Raji (cell line): ENCODE measurements around the gene ENO4.

ENCODE experiments used
- POLR2A ChIP-seq: IDR thresholded peaks from 2 replicates; pipeline ENCODE4 v1.6.1; 2011; ENCODE audit warnings: low read depth, low read length, control low read depth; ENCODE audit not compliant: insufficient read depth

ENO4 gene

DNA sequence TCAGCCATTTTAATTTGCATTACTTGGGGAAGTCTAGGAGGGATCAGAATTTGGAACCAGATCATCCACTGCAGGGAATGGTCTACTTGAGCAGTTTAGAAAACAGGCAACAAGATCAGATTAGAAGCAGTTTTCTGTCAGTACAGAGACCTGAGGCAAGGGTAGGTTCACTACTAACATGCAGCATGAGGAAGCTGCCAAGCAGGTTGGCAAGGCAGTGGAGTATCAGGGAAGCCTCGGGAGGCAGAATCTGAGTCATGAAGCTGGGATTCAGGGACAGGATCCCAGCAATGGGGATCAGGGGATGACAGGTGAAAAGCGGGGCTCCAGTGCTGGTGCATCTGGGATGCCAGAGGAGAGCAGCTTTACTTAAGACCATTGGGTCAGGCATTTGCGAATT is 28.1 kb downstream of the ENO4 start:
- TF ChIP-seq POLR2A = no peak

DNA sequence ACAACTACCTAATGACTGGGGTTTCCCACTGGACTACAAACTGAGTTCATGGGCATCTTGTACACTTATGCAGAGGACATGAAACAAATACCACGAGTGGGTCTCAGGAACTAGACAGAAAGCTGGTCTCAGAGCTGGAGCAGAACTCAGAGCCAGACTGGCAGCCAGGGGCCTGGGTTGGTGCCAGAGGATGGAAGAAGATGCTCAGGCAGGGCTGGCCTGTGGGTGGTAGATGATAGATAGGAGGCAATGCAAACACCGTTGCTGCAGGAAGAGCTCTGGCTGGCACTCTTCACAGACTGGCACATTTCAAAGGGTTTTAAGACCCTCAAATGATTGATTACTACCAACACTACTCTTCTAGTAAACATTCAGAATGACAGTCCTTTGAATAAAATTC is 28.8 kb downstream of the ENO4 start:
- TF ChIP-seq POLR2A = no peak

DNA sequence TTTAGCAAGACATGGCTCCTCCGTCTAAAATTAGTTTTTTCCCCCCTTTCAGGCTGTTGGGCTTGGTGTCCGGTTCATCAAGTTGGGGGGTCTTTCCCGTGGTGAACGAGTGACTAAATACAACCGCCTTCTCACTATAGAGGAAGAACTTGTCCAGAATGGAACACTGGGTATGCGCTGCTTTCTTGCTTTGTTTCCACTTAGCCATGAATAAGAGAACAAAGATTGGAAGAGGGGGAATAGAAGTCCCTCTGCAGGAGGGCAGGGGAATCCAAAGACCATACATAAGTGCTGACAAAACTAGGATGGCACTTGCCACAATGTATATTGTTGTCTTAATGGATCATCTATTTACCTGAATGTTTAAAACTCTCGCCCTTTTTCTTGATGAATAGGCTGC is 30.5 kb downstream of the ENO4 start:
- no peak for TF ChIP-seq POLR2A

DNA sequence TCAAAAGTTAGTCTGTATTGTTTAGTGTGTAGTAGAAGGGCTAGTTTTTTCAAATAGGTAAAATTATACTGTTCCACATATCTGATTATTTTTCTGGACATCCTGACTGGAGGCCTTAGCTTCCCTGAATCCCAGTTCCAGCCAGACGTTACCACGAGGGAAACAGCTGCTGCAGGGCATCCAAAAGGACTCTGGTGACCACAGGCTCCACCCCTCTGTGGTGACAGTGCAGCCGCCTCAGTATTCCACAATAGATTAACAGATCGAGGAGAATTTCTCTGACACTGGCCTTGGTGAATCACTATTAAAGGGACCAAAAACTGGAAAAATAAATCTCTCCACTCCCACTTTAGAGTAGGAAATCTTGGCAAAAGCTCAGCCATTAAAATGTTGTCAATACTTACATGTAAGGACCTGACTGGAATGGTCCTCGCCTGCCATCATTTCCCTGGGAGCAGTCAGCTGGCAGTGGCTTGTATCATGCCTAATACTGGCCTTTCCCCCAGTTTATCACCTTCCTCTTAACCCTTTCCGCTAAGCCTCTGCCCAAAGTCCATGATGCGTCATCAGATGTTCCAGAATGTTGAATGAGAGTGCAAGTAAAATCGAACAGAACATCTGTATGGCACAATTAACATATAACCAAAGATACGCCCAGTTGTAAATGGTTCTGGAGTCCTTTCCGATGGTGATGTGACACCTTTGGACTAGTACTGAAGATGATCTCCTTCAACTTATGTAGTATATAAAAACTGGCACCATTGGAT is 31.6 kb downstream of the ENO4 start:
- no peak for TF ChIP-seq POLR2A

DNA sequence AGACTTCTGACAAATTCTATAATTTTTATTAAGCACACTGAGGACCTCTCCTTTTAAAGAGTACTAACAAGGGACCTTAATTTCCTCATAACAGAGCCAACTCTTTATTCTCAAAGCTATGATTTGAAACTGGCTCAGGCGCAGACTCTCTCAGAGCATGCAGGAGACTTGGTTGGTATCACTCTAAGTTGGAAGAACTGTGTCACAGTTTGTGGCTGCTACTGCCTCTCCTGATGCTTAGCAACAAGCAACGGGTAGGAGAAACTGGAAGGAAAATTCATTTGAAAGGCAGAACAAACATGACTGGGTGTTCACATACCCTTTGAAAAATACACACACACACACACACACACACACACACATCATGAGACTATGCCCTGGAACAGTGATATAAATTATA is 33.3 kb downstream of the ENO4 start:
- no peak for TF ChIP-seq POLR2A

DNA sequence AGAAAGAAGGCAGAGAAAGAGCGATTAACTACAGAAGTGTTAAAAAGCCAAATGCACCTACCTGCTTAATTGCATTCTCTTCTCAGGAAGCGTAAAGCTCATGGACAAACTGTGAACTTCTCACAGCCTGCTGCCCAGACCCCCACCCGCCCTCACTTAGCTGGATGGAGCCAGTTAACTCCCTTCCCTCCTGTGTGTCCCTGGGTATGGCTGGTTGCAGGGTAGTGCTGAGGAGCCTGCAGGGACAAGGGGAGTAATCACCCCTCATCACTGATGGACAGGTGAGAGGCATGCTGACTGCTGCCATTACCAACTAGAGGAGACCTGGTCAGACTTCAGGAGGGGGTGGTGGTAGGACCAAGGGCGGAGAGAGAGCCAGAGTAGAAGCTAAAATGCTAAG is 37.5 kb downstream of the ENO4 start:
- TF ChIP-seq POLR2A = no peak

DNA sequence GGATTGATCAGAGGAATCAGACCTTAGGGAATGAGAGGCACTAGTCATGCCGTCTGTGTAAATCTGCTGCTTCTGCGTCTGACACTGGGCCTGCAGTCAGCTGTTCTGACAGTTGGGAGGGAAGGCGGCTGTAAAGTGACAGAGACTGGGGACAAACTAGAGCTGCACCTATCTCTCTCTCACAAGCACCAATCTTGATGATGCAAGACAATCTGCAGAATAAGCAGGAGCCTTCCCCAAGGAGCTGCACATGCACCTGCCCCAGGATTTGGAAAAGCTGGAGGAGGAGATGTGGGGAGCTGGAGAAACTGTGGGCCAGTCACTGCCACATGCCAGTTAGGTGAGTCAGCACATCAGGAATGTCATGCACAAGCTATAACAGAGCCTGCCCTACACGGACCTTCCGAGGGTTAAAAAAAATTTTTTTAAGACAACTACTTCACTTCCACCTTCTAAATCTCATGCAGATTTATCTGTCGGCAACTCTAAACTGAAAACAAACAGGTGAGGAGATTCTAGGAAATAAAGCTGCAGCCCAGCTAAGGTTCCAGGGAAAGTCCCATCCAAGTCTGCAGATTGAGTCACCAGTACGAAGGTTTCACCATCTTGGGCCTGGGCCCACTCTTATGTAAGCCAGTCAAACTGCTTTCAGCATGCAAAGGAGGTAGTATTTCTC is 39.2 kb downstream of the ENO4 start:
- no peak for TF ChIP-seq POLR2A

DNA sequence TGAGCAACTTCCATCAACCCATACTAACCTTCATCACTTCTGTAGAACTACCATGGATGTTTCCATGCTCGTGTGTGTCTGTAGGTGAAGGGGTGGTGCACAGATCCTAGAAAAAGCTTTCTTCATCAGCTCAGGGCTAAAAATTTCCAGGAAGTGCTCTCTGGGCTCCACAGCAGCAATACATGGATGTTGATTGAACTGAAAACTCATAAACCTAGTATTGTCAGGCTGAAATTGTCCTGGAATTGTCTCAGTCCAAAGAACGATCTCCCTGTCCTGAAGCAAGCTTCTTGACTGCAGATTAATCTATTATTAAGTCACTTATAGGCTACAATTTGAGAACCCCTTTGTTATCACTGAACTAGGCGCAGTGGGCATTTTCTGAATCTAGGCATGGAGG is 39.8 kb downstream of the ENO4 start:
- no peak for TF ChIP-seq POLR2A

DNA sequence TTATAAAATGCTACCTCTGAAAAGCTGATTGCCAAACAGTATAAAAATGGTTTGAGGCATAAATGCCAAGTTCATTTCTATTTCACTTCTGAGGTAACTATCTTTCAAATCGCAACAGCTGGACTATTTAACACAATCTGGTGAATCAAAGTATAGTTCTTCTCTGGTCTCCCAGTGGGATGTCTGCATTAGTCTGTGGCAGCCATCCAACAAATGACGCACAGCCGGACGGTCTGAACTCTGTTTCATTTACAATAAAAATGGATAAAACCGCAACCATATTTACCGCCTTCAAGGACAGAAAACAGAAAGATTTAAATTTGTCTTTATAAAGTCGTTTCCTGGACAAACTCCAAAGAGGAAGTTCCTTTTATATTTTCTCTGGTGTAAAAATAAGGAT is 41.9 kb downstream of the ENO4 start:
- TF ChIP-seq POLR2A = no peak

DNA sequence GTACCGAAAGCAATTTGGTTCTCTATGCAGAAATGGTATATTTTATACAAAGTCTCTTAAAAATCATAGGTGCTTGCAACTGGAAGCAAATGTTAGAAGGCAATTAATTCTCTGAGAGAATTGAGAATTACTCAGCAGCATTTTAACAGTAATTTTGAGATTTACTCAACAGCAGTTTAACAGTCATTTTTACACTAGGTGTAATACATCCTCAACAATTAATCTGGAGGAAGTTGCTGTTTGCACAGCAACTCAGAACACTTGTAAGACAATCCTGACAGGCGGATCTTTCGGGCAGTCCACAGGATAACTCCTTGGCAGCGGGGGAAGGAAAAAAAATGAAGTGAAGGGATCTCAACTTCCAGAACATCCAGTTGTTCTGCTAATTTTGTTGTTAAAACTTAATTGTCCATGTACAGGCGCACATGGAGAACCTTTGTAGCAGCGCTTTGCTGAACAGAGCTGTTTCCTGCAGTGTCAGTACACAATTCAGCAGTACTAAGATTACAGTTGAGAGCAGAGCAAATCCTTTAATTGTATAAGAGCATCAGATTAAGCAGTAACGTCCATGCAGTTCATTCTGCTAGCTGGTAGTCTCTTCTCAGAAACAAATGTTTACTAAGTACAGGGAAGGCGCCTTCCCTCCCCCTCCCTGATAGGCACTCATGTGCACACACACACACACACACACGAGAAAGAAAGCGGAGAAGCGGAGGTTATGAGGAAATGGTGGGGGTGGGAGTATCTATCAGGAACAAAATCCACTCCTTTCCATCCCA is 43.8 kb downstream of the ENO4 start:
- no peak for TF ChIP-seq POLR2A

DNA sequence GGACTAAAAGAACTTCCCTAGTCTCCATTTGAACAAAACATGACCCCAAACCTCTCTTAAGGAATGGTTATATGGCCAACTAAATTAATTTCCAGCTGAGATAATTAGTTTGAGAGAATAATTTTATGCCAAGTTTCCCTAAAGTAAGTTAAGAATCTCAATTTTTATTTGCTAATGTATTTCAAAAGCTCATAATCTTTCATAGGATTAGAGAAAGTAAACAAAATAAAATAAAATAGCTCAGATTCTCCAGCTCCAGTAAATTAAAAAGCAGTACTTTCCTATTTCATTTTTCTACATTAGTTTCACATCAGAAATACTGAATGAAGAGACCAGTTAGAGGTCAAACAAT is 44.4 kb downstream of the ENO4 start:
- TF ChIP-seq POLR2A = no peak

DNA sequence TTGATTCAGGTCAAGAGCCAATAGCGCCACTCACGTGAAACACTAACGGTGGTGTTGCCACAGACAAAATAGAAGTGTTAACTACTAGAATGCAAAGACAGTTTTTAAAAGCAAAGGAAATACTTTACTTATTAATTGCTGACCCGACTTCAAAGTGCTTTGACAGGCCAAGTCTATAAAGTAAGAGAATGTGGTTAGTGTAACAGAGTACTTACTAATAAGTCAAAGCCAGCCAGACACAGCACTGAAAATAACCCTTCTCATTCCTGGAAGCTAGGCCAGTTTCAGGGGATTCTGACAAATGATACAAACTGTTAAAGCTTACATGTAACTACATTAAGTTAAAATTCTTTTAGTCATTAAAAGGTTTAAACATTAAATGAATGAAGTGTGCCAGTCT is 50.3 kb downstream of the ENO4 start:
- no peak for TF ChIP-seq POLR2A

DNA sequence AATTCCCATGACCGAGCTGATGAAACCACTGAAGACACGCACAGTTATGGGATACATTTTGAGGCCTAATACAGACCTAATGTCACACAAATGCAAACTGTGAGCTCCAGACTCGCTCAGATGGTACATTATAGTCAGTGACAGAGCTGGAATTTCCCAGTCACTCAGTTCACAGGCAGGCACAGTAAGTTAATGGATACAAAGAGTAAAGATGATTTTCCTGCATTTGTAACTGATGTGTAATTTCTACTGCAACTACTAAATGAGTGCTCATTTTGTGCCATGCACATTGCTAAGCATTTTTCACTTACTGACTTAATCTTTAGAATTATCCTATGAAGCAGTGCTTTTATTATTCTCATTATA is 56.5 kb downstream of the ENO4 start:
- no peak for TF ChIP-seq POLR2A

DNA sequence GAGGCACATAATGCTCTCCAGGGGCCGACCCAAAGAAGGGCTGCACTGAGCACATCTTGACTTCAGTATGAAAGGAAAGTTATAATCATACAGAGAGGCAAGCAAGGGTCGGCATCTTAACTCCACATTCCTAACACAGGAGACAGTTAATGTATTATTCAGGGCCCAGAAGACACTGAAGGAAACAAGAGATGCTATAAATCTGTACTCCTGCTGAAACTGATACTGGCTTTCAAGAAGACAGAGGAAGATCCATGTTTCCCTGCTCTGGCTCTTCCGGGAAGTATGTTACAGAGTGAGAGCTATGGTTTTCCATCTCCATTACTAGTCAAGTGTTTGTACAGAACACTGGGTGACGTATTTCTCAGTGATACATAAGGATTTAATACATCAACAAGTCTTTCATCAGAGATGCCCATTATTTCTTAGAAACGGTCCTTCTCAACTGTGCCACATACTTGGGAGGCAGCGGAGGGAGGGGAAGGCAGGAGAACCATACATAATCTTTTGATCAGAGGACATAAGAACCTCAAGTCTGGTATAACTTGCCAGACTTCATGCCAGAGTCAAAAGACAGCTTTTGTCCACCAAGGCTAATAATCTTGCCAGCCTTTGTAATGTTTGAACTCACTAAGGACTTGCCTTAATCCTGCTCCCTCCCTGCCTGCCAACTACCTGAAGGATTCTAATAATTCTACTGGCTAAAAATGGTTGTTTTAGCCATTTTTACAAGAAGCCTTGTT is 58.1 kb downstream of the ENO4 start:
- no peak for TF ChIP-seq POLR2A

DNA sequence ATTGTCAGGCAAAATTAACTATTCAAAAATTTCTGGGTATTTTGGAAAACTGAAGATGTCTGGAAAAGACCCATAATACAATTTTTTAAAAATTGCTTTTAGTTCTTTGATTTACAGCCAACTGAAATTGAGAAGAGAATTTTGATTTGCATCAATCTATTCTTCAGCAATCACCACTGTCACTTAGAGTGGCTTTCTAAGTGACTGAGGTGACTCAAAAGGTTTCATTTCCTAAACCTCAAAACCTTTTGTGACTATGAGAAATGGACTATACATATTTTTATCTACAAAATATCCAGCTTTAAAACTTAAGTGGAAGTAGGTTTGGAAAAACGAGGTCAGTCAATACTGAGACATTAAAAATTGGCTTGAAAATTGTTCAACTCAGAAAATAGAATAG is 60.0 kb downstream of the ENO4 start:
- TF ChIP-seq POLR2A = no peak
